ENCODE results near the gene APMAP.

- TF ChIP-seq CTCF (IDR thresholded peaks at IDR 0.05 in 8 of 11, conservative IDR thresholded peaks at IDR 0.05 in 3 of 11): no peak
- no peak for TF ChIP-seq POLR2A (IDR thresholded peaks at IDR 0.05)
Measured at GRCh38 chr20:25003002-25003401, 10.5 kb upstream of the APMAP start.
